ENCODE measurements around the gene MACROD2. TPM values are rescaled to one million over a fixed set of nuclear protein-coding genes. Genes with fewer than 3 reads are reported as not detected.

MACROD2 gene
- total RNA-seq, 2 donors from 2014 or later = 0.95 to 4.2 TPM

- no peak for DNase-seq (ENCODE audit: low spot score)
- Histone ChIP-seq H3K4me1 (ENCODE audit: control insufficient read depth in 1 of 2, low read depth in 2 of 2) (peaks cover 3 to 16% of the 10 kb centered on the region in 2 donors), H3K9me3 (no peaks in the 10 kb centered on the region), H3K36me3 (no peaks in the 10 kb centered on the region), H3K27me3 (replicated peaks; ENCODE audit: insufficient read depth) (no peaks in the 10 kb centered on the region), H3K4me3 (no peak overlapping the region), H3K27ac (no peak overlapping the region)
- ATAC-seq (ENCODE audit: insufficient number of reproducible peaks, low FRiP score, low read depth) = no peak
- no peak for TF ChIP-seq CTCF (IDR thresholded peaks at IDR 0.05)
These were observed 1904.7 kb downstream of the MACROD2 start for GRCh38 chr20:15899967-15900366.

DNA sequence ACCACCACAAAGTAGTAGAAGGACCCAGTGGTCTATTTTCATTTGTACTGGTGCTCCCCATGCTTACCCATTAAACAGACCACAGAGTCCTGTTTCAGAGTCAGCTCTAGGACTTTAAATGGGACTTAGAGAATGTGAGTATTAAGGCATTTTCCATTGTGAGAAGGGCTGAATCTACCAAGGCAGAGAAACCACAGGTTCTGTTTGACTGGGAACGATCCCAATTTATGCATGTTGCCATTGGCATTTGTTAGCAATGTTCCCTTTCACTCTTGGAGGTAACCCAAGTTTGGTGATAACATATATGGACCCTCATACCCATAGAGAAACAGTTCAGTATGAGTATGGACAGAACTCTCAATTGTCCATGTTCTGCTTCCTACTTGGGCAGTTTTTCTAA lies 1905.1 kb downstream of the MACROD2 start:
- DNase-seq (ENCODE audit: low spot score) (no peak), ATAC-seq (ENCODE audit: insufficient number of reproducible peaks, low FRiP score, low read depth) (no peak)
- no peaks in the 10 kb centered on the region for H3K9me3 ChIP-seq
- H3K4me3 ChIP-seq = no peak overlapping the region
- TF ChIP-seq CTCF (IDR thresholded peaks at IDR 0.05) = no peak
- no peak overlapping the region for H3K27ac ChIP-seq
- H3K36me3 ChIP-seq = no peaks in the 10 kb centered on the region
- peaks cover 3 to 14% of the 10 kb centered on the region in 2 donors for H3K4me1 ChIP-seq (ENCODE audit: control insufficient read depth in 1 of 2, low read depth in 2 of 2)
- H3K27me3 ChIP-seq (replicated peaks; ENCODE audit: insufficient read depth) = no peaks in the 10 kb centered on the region

GRCh38 chr20:15902493-15902892 lies 1907.2 kb downstream of the MACROD2 start:
- no peaks in the 10 kb centered on the region for H3K9me3 ChIP-seq

DNA sequence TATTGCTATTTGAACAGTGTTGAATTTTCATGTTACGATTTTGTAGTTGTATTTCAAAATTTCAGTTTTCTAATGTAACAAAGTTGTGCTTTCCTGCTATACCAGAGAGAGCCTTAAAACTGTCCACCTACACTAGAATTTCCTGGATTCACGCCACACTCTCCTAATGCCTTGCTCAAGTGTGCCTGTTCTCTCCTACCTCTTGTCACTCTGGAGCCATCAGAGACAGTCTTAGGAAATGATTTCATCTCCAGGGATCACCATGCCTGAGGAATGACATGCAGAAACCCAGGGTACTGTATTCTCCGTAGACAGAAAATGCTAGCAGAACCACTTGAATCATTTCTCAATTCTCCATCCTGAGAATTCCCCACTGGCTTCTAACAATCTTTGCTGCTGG lies 1910.3 kb downstream of the MACROD2 start:
- H3K9me3 ChIP-seq = no peaks in the 10 kb centered on the region
- peaks cover 0 to 10% of the 10 kb centered on the region in 2 donors for H3K4me1 ChIP-seq (ENCODE audit: control insufficient read depth in 1 of 2, low read depth in 2 of 2)
- no peak for TF ChIP-seq CTCF (IDR thresholded peaks at IDR 0.05)
- H3K27ac ChIP-seq = no peak overlapping the region
- ATAC-seq (ENCODE audit: insufficient number of reproducible peaks, low FRiP score, low read depth) (no peak), DNase-seq (ENCODE audit: low spot score) (no peak)
- H3K27me3 ChIP-seq (replicated peaks; ENCODE audit: insufficient read depth) = no peaks in the 10 kb centered on the region
- H3K4me3 ChIP-seq = no peak overlapping the region
- H3K36me3 ChIP-seq = no peaks in the 10 kb centered on the region

More at GRCh38 chr20:15902493-15902892, 1907.2 kb downstream of the MACROD2 start:
- H3K27ac ChIP-seq = no peak overlapping the region
- H3K4me1 ChIP-seq (ENCODE audit: control insufficient read depth in 1 of 2, low read depth in 2 of 2) = peaks cover 3 to 19% of the 10 kb centered on the region in 2 donors
- no peak overlapping the region for H3K4me3 ChIP-seq
- no peak for DNase-seq (ENCODE audit: low spot score)
- H3K27me3 ChIP-seq (replicated peaks; ENCODE audit: insufficient read depth) = no peaks in the 10 kb centered on the region
- H3K36me3 ChIP-seq = no peaks in the 10 kb centered on the region
- ATAC-seq (ENCODE audit: insufficient number of reproducible peaks, low FRiP score, low read depth) = no peak
- TF ChIP-seq CTCF (IDR thresholded peaks at IDR 0.05) = no peak

DNA sequence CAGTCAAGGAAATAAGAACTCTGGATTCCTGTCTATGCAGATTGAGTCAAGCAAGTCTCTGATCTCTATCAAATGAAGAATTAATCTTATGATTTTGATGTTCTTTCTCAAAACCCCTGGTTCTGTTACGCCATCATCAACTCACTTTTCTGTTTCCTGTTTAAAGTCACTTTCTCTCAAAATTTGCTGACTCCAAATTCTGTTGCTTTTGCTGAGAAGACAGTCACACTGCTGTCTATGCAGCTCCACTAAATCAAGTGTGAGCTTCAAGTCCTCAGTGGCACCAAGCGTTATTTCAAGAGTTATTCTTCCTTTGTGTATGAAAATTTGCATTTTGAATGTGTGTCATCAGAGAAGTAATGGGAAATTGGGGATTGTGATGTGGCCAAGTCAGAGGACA lies 1914.7 kb downstream of the MACROD2 start:
- no peak for TF ChIP-seq CTCF (IDR thresholded peaks at IDR 0.05)
- Histone ChIP-seq H3K36me3 (no peaks in the 10 kb centered on the region), H3K27ac (no peak overlapping the region), H3K27me3 (replicated peaks; ENCODE audit: insufficient read depth) (no peaks in the 10 kb centered on the region), H3K4me3 (no peak overlapping the region), H3K4me1 (ENCODE audit: control insufficient read depth in 1 of 2, low read depth in 2 of 2) (peaks cover 0 to 17% of the 10 kb centered on the region in 2 donors), H3K9me3 (no peaks in the 10 kb centered on the region)
- ATAC-seq (ENCODE audit: insufficient number of reproducible peaks, low FRiP score, low read depth) = no peak
- no peak for DNase-seq (ENCODE audit: low spot score)
